Immature natural killer cell (primary cell): Measurements from ENCODE around the gene PRKCE. TPM values are rescaled to one million over a fixed set of nuclear protein-coding genes. Genes with fewer than 3 reads are reported as not detected.
A peak's percentile ranks its signal among the peaks of the same experiment; 100 is the strongest.
"Not testable (repeated sequence)": the region's sequence is repeated elsewhere in the genome, so short reads cannot be mapped to it uniquely, and the experiment has no call there.

Experiments used
- DNase-seq, 3 donors: peaks; one replicate each; pipeline ENCODE4 v3.0.0; 2022; ENCODE audit warnings: mixed read lengths in 1 of 3
- H3K27ac Mint-ChIP-seq, 6 donors: one replicate each; pipeline ENCODE4 v1.8.0; 2020; ENCODE audit warnings: mixed read lengths in 6 of 6, mild to moderate bottlenecking in 5 of 6, inconsistent platforms in 4 of 6, moderate library complexity in 3 of 6
- H3K27me3 Mint-ChIP-seq, 3 donors: one replicate each; pipeline ENCODE4 v1.8.0; 2020 to 2021; ENCODE audit warnings: low read depth in 3 of 3, mild to moderate bottlenecking in 3 of 3, mixed read lengths in 3 of 3, moderate library complexity in 3 of 3, inconsistent platforms in 1 of 3
- H3K36me3 Mint-ChIP-seq, 3 donors: one replicate each; pipeline ENCODE4 v1.8.0; 2020; ENCODE audit warnings: mixed read lengths in 3 of 3, inconsistent platforms in 2 of 3, mild to moderate bottlenecking in 2 of 3
- H3K4me1 Mint-ChIP-seq, 2 donors: one replicate each; pipeline ENCODE4 v1.8.0; 2020; ENCODE audit warnings: inconsistent platforms in 2 of 2, mild to moderate bottlenecking in 2 of 2, mixed read lengths in 2 of 2, moderate library complexity in 1 of 2
- H3K4me3 Mint-ChIP-seq, 5 donors: one replicate each; pipeline ENCODE4 v1.8.0; 2020; ENCODE audit warnings: mild to moderate bottlenecking in 5 of 5, mixed read lengths in 5 of 5, inconsistent platforms in 3 of 5, moderate library complexity in 3 of 5
- H3K9me3 Mint-ChIP-seq, 6 donors: one replicate each; pipeline ENCODE4 v1.8.0; 2020; ENCODE audit warnings: mild to moderate bottlenecking in 6 of 6, mixed read lengths in 6 of 6, inconsistent platforms in 4 of 6, moderate library complexity in 3 of 6
- polyA plus RNA-seq, 3 donors: library from polyadenylated mRNA; unstranded; fragments of 300-500 nt; fragmentation: Illumina TruSeq; gene quantifications; one replicate each; pipeline ENCODE4 v1.2.3, GENCODE V29; 2021

PRKCE gene
- polyA plus RNA-seq, 3 donors from 2014 or later = 1.0 to 3.0 (median 2.5) TPM

DNA sequence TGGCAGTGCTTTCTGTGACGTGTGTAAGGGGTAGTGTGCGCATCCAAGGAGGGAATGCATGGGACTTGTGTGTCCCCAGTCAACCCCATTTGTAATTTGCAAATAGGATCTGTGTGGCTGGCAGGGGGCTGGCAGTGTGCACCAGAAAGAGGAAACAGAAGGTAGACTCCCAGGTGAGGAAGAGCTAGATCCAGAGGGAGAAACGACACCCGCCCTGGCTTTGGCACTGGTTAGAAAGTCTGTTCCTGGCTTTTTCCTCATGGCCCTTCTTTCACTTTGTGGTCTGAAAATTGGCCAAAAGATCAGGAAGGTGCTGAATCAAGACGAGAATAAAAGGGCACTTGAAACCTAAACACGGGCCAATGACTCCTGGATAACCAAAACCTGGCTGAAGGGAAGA, 33.3 kb downstream of the PRKCE start:
- peaks cover 2 to 4% (median 3%) of the 10 kb centered on the region in 3 donors for H3K27me3 Mint-ChIP-seq
- peak overlapping the region in 1 of 6 donors; percentile 51 for H3K27ac Mint-ChIP-seq
- no peaks in the 10 kb centered on the region for H3K36me3 Mint-ChIP-seq
- no peak for DNase-seq
- H3K9me3 Mint-ChIP-seq = no peaks in the 10 kb centered on the region
- peaks cover 42 to 55% of the 10 kb centered on the region in 2 donors for H3K4me1 Mint-ChIP-seq
- no peak overlapping the region for H3K4me3 Mint-ChIP-seq

DNA sequence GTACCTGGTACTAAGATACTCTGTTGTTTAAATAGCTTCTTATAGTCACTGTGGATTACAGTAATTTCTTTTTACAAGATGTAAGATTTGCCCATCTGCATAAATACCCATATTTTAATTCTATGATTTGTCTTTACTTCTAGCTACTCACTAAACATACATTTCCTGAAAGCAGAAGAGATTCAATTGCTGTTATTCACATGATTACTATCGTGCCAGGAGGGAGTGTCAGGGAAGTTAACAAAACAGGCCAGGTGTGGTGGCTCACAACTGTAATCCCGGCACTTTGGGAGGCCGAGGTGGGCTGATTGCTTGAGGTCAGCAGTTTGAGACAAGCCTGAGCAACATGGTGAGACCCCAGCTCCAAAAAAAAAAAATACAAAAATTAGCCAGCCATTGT, 33.8 kb downstream of the PRKCE start:
- Mint-ChIP-seq H3K4me3 (no peak overlapping the region), H3K4me1 (peaks cover 42 to 54% of the 10 kb centered on the region in 2 donors), H3K36me3 (no peaks in the 10 kb centered on the region), H3K27me3 (peaks cover 2 to 4% (median 3%) of the 10 kb centered on the region in 3 donors), H3K27ac (no peak overlapping the region), H3K9me3 (no peaks in the 10 kb centered on the region)
- DNase-seq = no peak

DNA sequence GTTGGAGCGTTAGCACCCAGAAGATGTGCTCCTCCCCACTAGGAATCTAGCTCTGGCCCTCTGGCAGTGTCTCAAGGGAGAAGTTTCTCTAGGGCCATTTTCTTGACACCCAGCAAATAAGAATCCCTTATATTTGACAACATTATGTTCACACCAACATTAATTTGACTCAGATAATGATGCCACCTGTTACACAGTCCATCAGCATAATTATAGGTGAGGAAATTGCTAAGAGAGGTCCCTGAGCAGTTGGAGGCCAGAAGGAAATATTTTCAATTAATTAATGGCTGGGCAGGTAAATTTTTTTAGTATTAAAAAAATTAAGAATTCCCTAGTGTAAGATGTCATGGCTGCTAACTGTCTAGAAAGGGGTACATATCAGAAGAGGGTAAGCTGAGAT, 36.5 kb downstream of the PRKCE start:
- Mint-ChIP-seq H3K27me3 (peaks cover 2 to 4% (median 3%) of the 10 kb centered on the region in 3 donors), H3K36me3 (no peaks in the 10 kb centered on the region), H3K9me3 (no peaks in the 10 kb centered on the region), H3K4me3 (no peak overlapping the region), H3K27ac (no peak overlapping the region), H3K4me1 (peaks cover 27 to 37% of the 10 kb centered on the region in 2 donors)
- DNase-seq = no peak

DNA sequence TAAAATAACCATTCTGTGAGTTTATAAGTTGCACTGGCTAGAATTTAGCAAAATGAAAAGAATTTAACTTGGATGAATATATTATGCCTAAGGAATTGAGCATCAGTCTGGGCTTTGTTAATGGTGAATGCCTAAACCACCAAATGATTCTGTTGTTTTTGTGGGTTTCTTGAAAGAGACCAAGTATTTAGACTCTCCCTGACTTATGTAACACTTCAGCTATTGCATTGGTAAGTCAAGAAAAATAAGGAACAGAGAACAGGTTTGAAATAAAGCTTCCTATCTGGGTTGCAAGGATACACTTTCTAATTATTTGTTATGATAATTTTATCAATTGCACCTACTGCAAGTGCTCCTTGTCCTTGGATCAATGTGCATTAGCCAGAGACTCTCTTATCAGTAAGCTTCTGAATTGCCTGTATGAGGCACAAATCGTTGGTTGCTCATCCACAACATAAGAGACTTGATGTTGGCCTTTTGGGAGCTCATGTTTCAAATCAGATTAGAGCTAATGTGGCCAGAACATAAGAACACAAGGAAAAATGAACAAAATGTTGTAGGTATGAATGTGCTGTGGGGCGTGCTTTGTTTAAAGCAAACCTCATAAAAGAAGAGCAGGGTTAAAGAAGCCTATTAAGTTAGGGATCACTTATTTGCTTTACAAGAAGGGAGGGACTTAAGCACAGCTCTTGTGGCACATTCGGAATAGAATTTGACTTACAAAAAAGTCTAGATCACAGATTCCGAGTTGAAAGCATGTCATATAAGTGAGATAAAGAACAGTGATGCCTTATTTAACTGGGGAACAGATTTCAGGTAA, 37.2 kb downstream of the PRKCE start:
- peaks cover 20 to 29% of the 10 kb centered on the region in 2 donors for H3K4me1 Mint-ChIP-seq
- no peak for DNase-seq
- no peaks in the 10 kb centered on the region for H3K36me3 Mint-ChIP-seq
- H3K9me3 Mint-ChIP-seq = no peaks in the 10 kb centered on the region
- H3K27ac Mint-ChIP-seq = no peak overlapping the region
- no peak overlapping the region for H3K4me3 Mint-ChIP-seq
- H3K27me3 Mint-ChIP-seq = peaks cover 2 to 4% (median 3%) of the 10 kb centered on the region in 3 donors

DNA sequence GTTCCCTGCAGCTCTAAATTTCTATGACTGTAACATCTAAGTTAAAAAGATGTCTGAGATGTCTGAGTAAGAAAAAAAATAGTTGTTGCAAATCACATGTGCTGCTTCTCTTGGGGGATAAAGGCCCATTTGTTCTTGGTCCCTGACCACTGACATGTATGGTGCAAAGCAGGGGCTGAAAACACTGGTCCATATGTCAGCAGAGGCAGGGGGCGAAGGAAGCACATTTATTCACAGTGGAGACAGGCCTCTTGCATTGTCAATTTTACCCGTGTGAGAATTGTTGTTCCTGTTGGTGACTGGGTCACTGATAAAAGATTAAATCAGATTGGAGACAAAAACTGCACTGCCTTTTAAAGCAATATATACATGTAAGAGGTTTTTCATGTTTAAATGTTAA, 38.8 kb downstream of the PRKCE start:
- Mint-ChIP-seq H3K9me3 (no peaks in the 10 kb centered on the region), H3K4me1 (peaks cover 11 to 14% of the 10 kb centered on the region in 2 donors), H3K4me3 (no peak overlapping the region), H3K27me3 (peaks cover 0 to 4% (median 2%) of the 10 kb centered on the region in 3 donors), H3K27ac (no peak overlapping the region), H3K36me3 (no peaks in the 10 kb centered on the region)
- no peak for DNase-seq

DNA sequence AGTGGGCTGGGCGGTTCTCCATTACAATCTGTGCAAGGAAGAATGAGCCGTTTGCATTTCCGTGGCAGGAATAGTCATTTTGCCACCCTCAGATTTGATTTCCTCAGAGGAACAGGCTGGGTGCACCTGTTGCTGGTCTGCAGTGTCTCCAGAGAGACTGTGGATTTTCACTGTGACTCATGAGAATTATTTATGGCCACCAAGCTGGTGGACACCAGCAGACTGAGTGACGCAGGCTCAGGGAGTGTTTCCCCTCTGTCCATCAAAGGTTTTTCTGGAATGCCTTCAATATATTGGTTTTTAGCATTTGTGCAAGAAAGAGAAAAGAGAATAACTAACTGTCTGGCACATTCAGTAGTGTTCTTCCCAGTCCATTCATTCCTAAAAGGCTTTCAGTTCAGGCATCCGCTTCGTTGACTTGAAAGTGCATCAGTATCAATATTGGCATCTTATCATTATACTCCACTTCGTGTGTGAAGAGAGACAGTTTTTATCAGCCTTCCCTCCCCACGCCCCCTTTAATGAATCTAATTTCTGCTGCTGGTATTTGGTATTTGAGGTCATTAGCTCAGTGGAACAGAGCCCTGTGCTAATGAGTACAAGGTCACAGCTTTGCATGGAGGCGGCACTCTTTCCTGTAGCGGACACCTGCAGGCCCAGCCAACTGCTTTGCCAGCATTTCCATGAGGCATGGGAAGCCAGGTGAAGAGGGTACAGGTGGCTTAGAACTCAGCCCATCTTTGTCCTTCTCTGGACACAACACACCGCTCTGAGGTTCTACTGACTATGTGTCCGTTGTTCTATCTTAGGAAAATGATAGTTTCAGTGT, 39.9 kb downstream of the PRKCE start:
- Mint-ChIP-seq H3K27me3 (peaks cover 0 to 2% (median 0%) of the 10 kb centered on the region in 3 donors), H3K4me1 (peaks cover 11 to 14% of the 10 kb centered on the region in 2 donors), H3K36me3 (no peaks in the 10 kb centered on the region), H3K9me3 (no peaks in the 10 kb centered on the region), H3K27ac (no peak overlapping the region), H3K4me3 (no peak overlapping the region)
- DNase-seq = no peak

DNA sequence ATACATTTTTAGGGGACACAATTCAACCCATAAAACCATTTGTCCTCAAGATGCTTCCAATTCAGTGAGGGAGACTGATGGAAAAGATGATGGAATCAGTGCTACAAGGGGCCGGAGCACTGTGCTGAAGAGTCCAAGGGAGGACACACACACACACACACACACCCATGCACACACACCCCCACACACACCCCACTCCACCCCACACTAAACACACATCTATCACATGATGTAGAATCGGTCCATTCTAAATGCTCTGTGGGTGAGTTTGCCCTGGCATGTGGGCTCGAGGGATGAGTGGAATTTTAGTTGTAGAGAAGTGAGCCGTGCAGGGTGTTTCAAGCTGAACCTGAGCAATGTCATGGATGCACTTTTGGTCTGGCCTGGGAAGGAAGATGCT, 41.1 kb downstream of the PRKCE start:
- Mint-ChIP-seq H3K9me3 (no peaks in the 10 kb centered on the region), H3K4me1 (peaks cover 13 to 15% of the 10 kb centered on the region in 2 donors), H3K4me3 (no peak overlapping the region), H3K27me3 (peaks cover 0 to 2% (median 0%) of the 10 kb centered on the region in 3 donors), H3K27ac (peak overlapping the region in 1 of 6 donors; percentile 12), H3K36me3 (no peaks in the 10 kb centered on the region)
- no peak for DNase-seq

DNA sequence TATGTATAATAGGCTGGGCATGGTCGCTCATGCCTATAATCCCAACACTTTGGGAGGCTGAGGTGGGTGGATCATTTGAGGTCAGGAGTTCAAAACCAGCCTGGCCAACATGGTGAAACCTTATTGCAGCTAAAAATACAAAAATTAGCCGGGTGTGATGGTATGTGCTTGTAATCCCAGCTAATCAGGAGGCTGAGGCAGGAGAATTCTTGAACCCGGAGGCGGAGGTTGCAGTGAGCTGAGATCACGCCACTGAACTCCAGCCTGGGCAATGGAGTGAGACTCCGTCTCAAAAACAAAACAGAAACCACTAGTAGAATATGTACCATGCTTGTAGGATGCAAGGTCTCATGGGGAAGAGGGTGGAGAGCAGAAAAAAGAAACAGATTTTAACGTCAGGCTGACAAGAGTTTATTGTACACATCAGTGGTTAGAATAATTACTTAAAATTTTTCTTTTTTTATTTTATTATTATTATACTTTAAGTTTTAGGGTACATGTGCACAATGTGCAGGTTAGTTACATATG, 44.1 kb downstream of the PRKCE start:
- H3K4me1 Mint-ChIP-seq = peaks cover 30 to 31% of the 10 kb centered on the region in 2 donors
- not testable (repeated sequence) for DNase-seq, H3K36me3 Mint-ChIP-seq, H3K9me3 Mint-ChIP-seq, H3K27ac Mint-ChIP-seq, H3K4me3 Mint-ChIP-seq, H3K27me3 Mint-ChIP-seq

DNA sequence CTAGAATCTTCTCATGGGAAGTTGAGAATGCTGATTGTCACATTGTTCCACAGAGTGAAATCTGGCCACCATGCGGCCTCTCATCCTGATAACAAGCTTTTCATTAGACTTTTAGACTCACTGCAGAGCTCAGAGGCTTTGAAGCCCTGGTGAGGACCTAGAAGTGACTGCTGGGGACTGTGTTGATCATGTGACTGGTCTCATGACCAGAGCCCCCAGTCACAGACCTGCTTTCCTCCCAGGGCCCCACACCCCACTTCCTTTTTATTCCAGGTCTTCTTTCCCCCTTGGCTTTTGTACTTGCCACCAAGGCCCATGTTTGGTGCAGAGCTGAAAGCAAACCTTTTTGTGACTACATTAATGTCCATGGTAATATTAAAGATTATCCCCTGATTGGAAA, 45.2 kb downstream of the PRKCE start:
- Mint-ChIP-seq H3K9me3 (no peaks in the 10 kb centered on the region), H3K27me3 (no peaks in the 10 kb centered on the region), H3K4me1 (peaks cover 35 to 37% of the 10 kb centered on the region in 2 donors), H3K27ac (no peak overlapping the region), H3K36me3 (no peaks in the 10 kb centered on the region), H3K4me3 (no peak overlapping the region)
- DNase-seq = no peak

DNA sequence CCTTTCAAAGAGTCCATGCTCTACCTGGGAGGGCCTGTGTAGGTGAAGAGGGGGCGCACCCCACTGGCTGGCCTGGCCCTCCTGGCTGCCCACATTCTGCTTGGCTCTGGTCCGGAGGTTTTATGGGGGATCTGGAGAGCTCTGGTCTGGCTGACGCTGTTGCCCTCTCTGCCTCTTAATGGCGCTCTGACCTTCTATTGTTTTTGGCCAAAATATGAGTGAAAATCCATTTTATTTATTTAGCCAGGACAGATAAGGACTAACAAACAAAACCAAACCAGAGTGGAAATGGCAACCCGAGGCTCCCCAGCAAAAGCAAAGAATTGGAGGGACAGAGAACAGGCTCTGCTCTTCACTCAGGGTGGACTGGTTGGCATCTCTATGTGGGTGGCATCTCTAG, 45.7 kb downstream of the PRKCE start:
- H3K27ac Mint-ChIP-seq = no peak overlapping the region

DNA sequence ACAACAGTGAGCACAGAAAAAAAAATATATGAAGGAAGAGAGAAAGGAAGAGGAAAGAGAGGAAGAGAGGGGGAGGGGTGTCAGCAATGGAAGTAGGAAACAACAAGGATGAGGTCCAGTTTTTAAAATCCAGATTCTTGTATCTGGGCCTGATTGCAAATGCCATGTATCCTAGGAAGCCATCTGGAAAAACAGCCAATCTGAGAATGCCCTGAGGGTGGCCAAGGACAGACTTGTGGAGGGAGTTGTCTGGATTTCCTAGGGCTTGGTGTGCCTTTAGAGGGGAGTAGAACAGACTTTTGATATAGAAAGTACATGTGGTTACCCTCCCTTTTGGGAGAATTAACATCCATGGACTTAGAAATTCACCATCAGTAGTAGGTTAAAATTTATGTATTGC, 47.1 kb downstream of the PRKCE start:
- Mint-ChIP-seq H3K4me1 (peaks cover 35 to 37% of the 10 kb centered on the region in 2 donors), H3K36me3 (no peaks in the 10 kb centered on the region), H3K9me3 (no peaks in the 10 kb centered on the region), H3K27me3 (no peaks in the 10 kb centered on the region), H3K27ac (no peak overlapping the region), H3K4me3 (no peak overlapping the region)
- no peak for DNase-seq

More for the DNA sequence above, 45.7 kb downstream of the PRKCE start:
- peaks cover 35 to 37% of the 10 kb centered on the region in 2 donors for H3K4me1 Mint-ChIP-seq
- no peaks in the 10 kb centered on the region for H3K9me3 Mint-ChIP-seq
- no peak overlapping the region for H3K4me3 Mint-ChIP-seq
- H3K27me3 Mint-ChIP-seq = no peaks in the 10 kb centered on the region
- H3K36me3 Mint-ChIP-seq = no peaks in the 10 kb centered on the region
- DNase-seq = no peak

DNA sequence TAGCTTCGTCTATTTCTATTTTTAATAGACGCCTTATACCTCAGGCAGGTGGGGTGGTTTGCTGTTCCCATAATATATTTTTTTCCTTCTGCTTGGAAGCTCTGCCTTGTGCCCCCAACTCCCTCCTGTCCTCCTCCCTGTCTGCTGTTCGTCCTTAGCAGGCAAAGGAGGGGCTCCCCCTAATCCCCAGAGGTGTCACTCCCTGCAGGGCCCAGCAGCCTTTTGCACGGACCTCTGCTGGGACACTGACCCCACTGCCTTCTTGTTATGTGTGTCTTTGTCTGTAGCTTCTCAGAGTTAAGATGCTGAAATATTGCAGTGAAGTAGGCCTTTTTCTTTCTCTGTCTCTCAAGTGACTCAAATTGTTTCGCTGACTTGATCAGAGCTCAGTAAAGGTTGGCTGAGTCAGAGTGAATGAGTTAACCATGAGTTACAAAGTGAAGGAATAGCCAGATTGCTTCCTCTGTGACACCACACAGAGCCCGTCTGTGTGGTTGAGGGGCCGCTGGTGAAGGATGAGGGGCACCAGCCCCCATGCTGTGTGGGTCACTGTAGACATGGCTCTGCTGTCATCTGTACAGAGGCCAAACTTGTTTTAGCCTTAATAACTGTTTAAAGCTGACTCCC, 47.7 kb downstream of the PRKCE start:
- Mint-ChIP-seq H3K9me3 (no peaks in the 10 kb centered on the region), H3K4me3 (peak overlapping the region; percentile 44 to 77 (median 68)), H3K4me1 (peaks cover 35 to 37% of the 10 kb centered on the region in 2 donors), H3K27me3 (no peaks in the 10 kb centered on the region), H3K36me3 (no peaks in the 10 kb centered on the region), H3K27ac (peak overlapping the region; percentile 13 to 87 (median 77))
- peak in 1 of 3 donors; percentile 10 for DNase-seq

DNA sequence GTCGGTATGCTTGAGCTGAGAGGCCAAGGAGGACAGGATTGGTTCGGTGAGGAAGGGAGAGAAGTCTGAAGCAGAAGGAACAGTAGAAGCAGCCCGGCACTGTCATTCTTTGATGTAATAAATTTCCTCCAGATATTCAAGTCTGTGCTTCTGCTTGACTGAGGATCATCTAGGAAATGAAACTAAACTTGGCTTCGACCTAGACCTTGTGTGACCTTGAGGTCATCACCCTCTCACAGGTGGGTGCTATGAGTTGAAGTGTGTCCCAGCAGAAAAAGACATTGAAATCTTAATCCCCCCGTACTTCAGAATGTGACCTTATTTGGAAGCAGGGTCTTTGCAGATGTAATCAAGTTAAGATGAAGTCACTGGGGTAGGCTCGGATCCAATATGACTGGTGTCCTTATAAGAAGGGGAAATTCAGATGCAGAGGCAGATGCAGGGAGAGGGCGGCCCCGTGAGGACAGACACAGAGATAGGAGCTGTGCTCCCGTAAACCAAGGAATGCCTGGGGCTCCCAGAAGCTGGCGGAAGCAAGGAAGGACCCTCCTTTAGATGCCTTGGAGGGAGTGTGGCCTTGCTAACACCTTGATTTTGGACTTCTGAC, 49.0 kb downstream of the PRKCE start:
- DNase-seq = no peak
- Mint-ChIP-seq H3K27ac (peak overlapping the region in 3 of 6 donors; percentile 65 to 87 (median 82)), H3K4me1 (peaks cover 35 to 37% of the 10 kb centered on the region in 2 donors), H3K9me3 (no peaks in the 10 kb centered on the region), H3K36me3 (no peaks in the 10 kb centered on the region), H3K27me3 (no peaks in the 10 kb centered on the region), H3K4me3 (peak overlapping the region in 4 of 5 donors; percentile 44 to 77 (median 68))
